ENCODE measurements around the gene CCSER1.

DNA sequence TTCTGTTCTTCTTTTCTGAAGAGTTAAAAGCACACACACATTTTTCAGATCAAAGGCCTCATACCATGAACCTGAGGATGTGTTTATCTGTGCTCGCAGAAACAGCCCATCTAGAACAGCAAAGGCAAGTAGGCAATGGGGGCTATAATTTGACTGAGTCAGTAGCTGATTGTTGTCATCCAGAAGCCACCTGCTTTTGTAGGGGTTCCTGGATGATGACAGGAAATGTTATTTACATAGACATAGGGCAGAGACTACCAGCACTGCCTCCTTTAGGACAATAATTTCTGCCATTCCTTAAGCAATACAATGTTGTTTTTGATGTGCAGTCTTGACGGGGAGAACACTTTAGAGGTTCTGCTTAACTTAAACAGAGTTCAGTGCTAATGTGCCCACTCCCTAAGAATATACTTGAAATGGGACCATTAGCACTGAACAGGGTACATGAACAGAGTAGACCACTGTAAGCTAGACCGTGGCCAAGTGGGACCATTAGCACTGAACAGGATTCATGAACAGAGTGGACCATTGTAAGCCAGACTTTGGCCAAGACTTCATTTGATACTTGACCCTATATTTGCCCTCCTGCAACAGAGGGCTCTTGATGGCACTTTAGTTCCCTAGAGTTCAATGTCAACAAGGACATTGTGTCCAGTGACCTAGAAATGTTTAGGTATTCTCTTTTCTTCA is 42.8 kb upstream of the CCSER1 start:
- TF ChIP-seq, protein P1, sequence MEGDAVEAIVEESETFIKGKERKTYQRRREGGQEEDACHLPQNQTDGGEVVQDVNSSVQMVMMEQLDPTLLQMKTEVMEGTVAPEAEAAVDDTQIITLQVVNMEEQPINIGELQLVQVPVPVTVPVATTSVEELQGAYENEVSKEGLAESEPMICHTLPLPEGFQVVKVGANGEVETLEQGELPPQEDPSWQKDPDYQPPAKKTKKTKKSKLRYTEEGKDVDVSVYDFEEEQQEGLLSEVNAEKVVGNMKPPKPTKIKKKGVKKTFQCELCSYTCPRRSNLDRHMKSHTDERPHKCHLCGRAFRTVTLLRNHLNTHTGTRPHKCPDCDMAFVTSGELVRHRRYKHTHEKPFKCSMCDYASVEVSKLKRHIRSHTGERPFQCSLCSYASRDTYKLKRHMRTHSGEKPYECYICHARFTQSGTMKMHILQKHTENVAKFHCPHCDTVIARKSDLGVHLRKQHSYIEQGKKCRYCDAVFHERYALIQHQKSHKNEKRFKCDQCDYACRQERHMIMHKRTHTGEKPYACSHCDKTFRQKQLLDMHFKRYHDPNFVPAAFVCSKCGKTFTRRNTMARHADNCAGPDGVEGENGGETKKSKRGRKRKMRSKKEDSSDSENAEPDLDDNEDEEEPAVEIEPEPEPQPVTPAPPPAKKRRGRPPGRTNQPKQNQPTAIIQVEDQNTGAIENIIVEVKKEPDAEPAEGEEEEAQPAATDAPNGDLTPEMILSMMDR (IDR thresholded peaks at IDR 0.05; ENCODE audit: poor library complexity, severe bottlenecking): no peak
- no peak for TF ChIP-seq SMC3 (conservative IDR thresholded peaks at IDR 0.05; ENCODE audit: poor library complexity)

Data from neural cell (in vitro differentiated cells).